C4-2B (cell line): ENCODE measurements around the gene EHHADH.

ENCODE experiments used
- H3K27ac ChIP-seq: fragments of 450-650 bp; 2 replicates; pipeline ENCODE4 v1.5.1; 2017
- ZFX ChIP-seq: fragments of 450-650 bp; IDR thresholded peaks from 2 replicates; pipeline ENCODE4 v1.6.1; 2017
- TF ChIP-seq, protein P1 (sequence below): fragments of 450-650 bp; conservative IDR thresholded peaks from 2 replicates; pipeline ENCODE4 v1.5.1; 2017; ENCODE audit warnings: mild to moderate bottlenecking

Gene EHHADH

DNA sequence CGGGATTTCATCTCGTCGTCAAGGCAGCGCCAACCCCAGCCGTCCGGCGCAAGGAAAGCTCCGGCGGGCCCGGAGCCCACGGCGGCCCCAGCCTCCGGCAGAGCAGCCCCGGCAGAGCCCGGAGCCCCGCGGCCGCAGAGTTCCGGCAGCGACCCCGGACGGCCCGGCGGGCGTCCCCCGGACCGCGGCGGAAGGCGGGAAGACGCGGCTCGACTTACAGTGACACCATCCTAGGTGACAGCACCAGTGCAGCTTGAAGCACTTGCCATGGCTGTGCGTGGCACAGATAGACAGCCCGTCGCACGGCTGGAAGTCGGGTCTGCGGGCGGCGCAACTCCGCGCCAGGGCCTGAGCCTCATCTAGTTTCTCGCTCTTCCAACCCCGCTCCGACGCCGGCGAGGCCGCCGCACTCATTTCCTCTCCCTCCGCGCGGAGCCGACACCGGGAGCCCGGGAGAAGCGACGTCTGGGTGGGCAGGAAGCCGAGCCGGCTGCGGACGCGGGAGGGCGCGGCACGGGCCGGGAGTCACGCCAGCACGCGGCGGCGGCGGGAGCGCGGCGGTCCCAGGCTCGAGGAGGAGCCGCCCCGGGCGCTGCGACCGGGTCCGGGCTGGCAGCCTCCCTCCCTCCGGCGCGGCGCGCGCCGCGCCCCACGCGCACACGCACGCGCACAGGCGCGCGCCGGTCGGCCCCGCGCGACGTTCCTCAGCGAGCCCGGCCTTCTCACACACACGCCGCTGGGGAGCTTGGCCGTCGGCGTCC, 101.3 kb downstream of the EHHADH start, which contains the start of gene C3orf70:
Gene C3orf70, minus strand, starts transcription at position 651 of the 761 bp plus-strand sequence. Its CDS starts 237 bp downstream, at position 414.
- TF ChIP-seq, protein P1, sequence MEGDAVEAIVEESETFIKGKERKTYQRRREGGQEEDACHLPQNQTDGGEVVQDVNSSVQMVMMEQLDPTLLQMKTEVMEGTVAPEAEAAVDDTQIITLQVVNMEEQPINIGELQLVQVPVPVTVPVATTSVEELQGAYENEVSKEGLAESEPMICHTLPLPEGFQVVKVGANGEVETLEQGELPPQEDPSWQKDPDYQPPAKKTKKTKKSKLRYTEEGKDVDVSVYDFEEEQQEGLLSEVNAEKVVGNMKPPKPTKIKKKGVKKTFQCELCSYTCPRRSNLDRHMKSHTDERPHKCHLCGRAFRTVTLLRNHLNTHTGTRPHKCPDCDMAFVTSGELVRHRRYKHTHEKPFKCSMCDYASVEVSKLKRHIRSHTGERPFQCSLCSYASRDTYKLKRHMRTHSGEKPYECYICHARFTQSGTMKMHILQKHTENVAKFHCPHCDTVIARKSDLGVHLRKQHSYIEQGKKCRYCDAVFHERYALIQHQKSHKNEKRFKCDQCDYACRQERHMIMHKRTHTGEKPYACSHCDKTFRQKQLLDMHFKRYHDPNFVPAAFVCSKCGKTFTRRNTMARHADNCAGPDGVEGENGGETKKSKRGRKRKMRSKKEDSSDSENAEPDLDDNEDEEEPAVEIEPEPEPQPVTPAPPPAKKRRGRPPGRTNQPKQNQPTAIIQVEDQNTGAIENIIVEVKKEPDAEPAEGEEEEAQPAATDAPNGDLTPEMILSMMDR = 0 out of 2 replicates have a peak, but pooled peaks have one; percentile 6
- TF ChIP-seq ZFX = no peak
- no peak within 1 kb of the TSS; the same call in 1 of the 2 replicates for H3K27ac ChIP-seq

DNA sequence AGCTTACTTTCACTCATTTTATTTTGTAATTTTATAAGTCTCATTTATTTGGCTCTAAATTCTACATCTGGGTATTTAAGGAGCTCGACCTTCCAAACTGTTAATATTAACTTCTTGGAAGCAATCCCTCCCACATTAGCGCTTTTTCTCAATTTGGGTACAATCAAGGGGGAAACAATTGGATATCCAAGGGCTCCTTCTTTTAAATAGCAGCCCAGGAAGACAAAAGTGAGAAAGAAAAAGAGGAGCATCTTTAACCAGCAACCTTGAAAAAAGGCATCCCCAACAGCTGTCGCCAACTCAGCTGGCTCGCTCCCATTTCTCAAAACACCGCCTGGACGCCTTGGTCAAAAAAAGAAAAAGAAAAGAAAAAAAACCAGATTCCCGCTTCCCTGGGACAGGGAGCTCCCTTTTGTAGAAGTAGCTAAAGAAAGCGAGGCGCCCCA, 101.9 kb downstream of the EHHADH start:
- no peak overlapping the region for H3K27ac ChIP-seq
- TF ChIP-seq, protein P1 = no peak
- TF ChIP-seq ZFX = no peak

DNA sequence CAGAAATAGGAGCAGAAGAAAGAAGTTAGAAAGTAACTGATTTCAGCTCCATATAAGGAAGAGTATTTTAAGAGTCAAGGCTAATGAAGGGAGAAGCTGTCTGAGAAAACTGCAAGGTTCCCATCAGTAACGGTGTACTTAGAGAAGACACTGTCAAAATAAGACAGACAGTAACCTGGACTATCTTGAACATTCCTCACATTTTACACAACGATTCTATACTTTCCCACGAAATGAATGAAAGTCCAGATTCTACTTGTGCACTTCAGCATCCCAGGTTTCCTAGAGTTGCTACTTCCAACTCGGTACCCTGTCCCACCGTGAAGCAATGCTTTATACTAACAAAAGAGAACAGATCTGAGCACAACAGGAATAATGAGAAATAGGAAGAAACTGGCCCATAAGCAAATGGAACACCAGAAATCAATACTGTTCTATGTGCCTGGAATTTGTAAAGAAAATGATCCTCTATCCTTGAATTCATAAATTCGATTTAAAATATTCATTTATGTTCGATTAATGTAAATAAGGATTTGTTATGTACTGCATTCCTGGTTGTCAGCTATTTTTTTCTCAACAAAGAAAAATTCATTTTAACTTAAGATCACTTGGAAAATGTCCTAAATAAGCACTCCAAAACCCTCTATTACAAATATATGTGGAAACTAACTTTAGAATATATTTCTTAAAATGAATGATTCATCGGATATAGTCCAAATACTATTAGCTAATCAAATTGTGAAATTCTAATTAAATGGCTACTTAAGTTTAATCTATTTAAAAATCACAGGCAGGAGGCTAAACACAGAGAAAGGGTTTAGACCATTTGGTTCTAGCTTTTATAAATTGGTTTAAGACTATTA, 102.5 kb downstream of the EHHADH start:
- no peak overlapping the region for H3K27ac ChIP-seq
- TF ChIP-seq, protein P1 = no peak
- no peak for TF ChIP-seq ZFX

DNA sequence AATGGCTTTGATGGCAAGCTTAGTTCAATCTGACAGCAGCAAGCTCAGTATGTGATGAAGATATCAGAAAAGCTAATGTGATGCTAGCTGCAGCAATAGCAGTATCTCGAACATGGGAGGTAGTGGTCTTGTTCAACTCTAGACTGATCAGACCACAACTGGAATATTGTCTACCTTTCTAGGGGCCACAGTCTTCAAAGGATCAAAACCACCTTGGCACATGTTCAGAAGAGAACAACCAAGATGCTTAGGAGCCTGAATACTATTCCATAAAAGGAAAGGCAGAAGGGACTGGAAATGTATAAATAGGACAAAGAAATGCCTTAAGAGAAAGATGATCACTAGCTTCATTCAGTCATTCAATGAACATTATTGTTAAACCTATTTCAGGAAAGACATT, 103.3 kb downstream of the EHHADH start:
- TF ChIP-seq ZFX = no peak
- H3K27ac ChIP-seq = no peak overlapping the region

DNA sequence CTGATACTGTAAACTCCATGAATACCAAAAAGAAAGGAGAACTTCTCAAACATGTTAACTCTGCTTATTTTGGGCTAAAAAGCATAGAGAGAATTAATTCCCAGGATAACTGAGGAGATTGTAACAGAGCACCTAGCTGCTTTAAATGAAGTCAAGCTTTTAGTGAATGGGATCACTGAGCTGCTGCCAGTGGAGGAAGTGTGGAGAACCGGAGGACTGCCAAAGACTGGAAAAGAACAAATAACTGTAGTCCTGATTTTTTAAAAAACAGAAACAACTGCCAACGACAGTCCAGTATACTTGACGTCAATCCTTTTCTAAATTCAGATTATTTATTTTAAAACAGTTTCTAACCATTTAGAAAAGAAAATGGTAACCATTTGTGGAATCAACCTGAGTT, 104.3 kb downstream of the EHHADH start:
- TF ChIP-seq ZFX = no peak
- TF ChIP-seq, protein P1 = no peak
- H3K27ac ChIP-seq = no peak overlapping the region

DNA sequence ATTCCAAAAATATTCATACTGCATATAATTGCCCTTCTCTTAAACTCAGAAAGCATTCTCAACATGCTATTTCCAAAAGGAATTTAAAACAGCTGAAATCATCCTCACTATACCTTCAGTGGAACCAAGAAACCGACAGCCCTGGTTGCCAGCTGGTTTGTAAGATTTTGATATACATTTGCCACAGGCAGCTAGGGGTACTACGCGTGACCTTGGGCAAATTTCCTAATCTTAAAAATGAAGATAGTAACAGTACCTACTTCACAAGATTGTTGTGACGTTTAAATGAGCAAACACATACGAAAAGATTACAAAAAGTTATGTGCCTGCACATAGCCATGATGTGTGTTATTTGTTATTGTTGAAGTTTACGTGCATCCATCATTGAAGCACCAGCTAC, 108.3 kb downstream of the EHHADH start:
- TF ChIP-seq, protein P1 = no peak
- no peak overlapping the region for H3K27ac ChIP-seq

DNA sequence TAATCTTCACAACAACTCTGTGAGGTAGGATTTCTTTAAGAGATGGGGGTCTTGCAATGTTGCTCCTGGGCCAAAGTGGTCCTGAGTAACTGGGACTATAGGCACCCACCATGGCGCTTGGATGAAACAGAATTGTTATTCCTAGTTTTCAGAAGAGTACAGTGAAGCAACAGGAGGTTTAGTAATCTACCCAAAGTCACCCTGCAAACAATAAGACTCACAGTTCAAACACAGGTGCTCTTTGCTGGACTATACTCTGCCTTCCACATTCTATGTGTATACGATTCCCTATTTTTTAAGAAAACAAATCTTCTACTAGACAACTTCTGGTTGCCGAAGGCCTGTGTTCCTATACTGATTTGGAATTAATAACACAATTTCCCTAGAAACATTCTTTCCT, 109.1 kb downstream of the EHHADH start:
- no peak overlapping the region for H3K27ac ChIP-seq
- TF ChIP-seq, protein P1 = no peak
- TF ChIP-seq ZFX = no peak
